GM21528 (cell line): Measurements from ENCODE around the gene HLX.

Experiments used
- ATAC-seq: cut with Tn5 transposase; IDR thresholded peaks from one replicate; pipeline ENCODE4 v1.9.1; 2021; ENCODE audit warnings: mild to moderate bottlenecking, moderate library complexity; ENCODE audit not compliant: unreplicated experiment, low FRiP score

Gene HLX

GRCh38 chr1:220880726-220881506 lies 1.7 kb downstream of the HLX start:
- no peak for ATAC-seq

DNA sequence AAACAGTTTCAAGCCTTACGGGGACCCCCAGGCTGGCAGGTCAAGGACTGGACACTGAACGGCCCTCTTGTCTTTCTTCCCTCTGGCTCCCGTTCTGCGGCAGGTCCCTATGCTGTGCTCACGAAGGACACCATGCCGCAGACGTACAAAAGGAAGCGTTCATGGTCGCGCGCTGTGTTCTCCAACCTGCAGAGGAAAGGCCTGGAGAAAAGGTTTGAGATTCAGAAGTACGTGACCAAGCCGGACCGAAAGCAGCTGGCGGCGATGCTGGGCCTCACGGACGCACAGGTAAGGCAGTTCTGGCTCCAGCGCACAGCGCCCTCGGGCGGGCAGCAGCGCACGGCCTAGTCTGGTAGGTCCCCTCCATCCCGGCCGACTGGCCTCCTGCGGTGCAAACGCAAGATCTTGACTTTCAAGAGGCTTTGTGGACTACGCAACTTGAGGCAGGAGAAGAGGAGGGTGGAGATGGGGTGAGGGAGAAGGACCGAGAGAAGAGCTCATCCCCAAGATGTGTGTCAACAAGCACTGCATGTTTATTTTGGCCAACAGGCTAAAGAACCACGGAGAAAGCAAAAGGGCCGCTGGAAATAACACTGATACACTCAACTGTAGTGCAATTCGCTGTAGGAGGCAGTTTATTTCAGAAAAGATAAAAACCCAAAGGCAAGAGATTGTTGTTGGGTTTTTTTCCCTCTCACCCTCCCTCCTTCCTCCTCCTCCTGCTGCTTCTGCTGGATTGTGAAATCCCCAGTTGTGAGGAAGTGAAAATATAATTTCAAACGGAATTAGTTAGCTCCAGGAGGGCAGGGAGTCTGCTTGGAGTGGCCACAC lies 3.0 kb downstream of the HLX start:
- ATAC-seq: no peak

- ATAC-seq: no peak
Observed at GRCh38 chr1:220884109-220884980, 5.1 kb downstream of the HLX start.

- no peak for ATAC-seq
Observed at GRCh38 chr1:220884981-220885918, 6.0 kb downstream of the HLX start.

DNA sequence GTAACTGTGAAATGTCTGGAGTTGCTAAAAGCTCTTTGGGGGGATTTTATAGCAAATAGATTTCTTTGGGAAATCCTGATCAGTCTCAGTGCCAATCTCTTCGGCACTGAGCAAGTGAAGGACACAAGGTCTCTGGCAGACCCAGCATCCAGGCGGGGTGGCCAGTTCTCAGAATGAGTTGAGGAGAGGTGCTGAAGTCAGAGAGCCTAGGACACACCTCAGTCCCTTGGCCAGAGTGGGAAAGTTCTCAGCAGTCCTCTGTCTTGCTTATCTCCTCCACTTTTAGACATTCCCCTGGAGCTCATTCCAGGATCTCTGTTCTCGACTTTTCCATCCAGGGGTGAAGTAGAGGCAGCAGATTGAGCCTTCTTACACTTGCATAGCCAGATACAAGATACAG lies 6.7 kb downstream of the HLX start:
- no peak for ATAC-seq

- ATAC-seq: no peak
Observed at GRCh38 chr1:220886470-220887201, 7.4 kb downstream of the HLX start.

DNA sequence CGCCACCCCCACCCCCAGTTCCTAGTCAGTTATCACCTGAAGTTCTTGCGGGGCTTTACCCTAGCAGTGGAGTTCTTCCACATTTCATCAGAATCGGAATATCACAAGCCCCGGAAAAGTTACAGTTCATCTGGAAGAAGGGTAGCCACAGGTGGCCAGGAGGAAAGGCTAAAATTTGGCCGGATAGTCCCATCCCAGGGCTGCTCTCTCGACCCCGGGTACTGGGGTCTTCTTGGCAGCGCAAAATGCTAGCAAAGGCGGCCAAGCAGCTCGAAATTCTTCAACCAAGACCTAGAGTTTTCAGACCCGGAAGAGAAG lies 7.9 kb downstream of the HLX start:
- ATAC-seq: no peak

- ATAC-seq: no peak
Observed at GRCh38 chr1:220887520-220888416, 8.5 kb downstream of the HLX start.

DNA sequence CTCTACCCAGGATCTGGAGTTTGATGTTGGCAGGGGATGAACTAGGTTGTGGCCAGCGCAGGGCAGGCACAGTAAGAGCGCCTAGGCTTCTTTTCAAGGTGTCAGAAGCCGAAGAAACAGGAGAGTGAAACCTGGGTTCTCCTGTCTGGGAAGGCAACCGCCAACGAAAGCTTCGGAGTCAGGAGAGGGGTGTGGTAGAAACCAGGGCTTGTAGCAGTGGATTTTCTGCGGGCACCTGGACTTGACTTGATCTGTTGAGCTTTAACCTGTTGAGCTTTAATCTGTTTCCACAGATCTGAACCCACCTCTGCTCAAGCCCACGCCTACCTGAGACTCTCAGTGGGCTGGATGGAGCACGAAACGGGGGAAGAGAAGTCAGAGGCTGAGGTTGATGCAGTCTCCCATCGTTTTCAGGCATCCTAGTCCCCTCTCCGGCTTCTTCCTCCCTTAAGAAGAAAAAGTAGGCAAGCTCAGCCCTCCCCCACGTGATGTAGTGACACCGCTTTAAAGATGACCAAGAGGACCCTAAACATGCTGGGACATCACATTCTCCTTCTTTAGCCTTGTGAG lies 9.3 kb downstream of the HLX start:
- no peak for ATAC-seq

GRCh38 chr1:220889333-220889732 lies 10.1 kb downstream of the HLX start:
- no peak for ATAC-seq

DNA sequence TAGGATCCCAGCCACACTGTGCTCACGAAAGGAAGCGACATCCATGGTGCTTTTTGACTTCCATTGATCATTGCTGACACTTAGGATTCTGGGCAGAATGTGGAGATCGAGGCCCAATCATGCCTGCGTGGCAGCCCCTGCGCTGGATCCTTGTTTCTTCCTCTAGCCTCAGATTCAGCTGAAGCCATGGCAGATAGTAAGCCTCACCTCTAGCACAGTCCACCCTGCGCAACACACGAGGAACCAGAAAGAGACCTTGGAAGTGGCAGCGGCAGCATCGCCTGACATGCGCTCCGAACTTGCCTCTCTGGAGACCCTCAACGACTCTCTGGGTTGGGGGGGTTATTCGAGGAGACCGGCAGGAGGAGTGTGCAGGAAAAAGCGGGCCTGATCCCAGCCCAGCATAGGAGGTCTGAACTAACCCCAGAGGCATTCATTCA lies 10.6 kb downstream of the HLX start:
- no peak for ATAC-seq

DNA sequence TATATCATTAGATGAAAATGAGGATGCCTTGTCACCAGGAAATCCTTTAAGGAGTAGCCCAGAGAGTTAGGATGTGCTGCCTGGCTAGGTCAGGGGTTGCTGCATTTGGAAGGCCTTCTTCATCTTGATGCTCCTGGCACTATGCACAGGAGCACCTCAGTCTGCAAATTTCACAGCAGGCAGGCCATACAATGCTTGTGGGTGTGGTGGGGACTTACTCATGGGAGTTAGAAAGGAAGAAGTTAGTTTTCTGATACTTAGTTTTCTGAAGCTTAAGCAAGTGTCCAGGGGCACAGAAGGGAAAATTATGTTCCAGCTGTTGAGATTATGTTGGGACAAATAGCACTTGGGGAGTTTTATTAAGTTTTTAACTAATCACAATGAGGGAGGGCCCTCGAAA lies 11.4 kb downstream of the HLX start:
- no peak for ATAC-seq

- ATAC-seq: no peak
Observed at GRCh38 chr1:220891224-220892085, 12.2 kb downstream of the HLX start.

GRCh38 chr1:220892086-220892376 lies 12.8 kb downstream of the HLX start:
- no peak for ATAC-seq

DNA sequence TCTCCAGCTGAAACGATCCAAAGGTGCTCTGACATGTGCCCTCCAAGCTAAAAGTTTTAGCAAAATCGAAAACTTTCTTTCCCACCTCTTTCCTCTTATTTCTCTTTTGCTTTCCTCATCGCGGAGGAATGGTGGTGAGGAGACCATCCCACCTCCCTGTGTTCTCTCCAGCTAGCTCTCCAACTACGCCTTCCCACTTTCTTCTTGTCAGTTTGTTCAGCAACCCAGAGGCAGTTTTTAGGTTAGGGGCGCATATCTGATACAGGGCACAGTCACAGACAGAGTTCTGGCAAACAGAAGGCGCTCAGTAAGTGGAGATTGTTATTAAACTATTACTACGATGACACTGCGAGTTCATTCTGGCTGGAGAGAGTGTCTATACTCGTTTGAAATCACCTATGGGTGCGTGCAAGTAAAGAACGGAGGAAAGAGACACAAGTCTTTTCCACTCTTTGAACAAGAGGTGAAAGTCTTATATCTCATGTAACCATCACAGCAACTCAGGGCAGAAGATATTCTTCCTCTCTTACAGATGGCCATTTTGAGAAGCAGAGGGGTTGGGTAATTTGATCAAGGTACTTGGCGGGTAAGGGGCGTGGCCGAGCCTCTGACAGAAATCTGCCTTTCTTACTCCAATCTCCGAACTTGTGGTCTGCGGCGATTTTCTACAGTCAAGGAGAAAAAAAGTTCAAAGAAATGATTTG lies 13.9 kb downstream of the HLX start:
- ATAC-seq: no peak

DNA sequence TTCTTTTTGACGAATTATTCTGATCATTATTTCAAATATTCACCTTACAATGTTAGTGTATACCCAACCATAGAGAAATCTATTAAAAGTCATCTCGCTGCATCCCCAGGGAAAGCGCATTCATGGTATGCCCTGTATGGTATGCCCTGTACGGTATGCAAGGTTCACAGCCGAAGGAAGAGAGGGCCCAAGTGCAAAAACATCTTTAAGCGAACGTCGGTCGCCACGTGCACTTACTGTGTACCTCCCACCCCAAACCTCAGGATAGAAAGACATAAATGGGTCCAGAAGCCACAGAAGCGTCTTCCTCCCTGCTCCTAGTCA lies 14.4 kb downstream of the HLX start:
- ATAC-seq: no peak
